ENCODE measurements around the gene ARID1A.

DNA sequence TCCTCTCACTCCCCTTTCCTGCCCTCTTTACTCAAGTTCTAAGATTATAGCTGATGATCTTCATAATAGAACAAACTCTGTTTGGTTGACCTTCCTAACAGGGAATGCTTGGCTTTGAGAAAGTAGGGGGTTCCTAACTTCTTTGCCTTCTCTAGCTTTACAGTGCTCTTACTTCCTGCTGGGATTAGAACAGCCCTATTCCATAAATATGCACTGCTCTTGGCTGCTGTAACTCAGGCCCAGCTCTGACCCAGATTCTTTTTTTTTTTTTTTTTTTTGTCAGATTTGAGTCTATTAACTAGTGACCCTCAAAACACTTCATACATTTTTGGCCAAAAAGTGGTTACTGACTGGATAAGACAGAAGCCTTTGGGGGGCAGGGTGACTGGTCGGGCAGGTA lies 52.5 kb downstream of the ARID1A start:
- TF ChIP-seq CTCF (IDR thresholded peaks at IDR 0.05; ENCODE audit: low read depth, low read length) (no peak), POLR2A (IDR thresholded peaks at IDR 0.05; ENCODE audit: extremely low read depth, insufficient read length) (no peak), MAX (IDR thresholded peaks at IDR 0.05; ENCODE audit: low read depth, low read length) (no peak), MYC (IDR thresholded peaks at IDR 0.05; ENCODE audit: low read depth, low read length) (no peak)
